Measurements from ENCODE around the gene CLSTN2.

The CLSTN2 gene

DNA sequence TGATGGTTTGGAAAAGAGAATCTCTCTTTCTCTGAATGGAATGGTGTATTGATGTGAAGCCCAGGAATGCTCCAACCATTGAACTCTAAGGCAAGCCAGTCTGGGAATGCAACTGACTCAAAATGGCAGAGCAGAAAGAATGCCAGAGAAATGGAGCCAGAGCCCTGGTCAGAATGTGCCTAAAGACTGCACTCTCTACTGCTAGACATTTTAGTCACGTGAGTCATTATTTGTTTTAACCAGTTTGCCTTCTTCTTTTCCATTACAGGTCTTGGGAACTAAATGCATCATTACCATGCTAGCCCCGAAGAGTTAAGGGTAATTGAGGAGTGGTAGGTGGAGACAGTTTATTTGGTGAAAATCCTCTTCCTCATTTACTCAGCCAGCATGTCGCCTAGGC lies 675.6 kb downstream of the CLSTN2 start:
- H4K91ac ChIP-seq (ENCODE audit: low read depth, low read length, poor library complexity): no peak overlapping the region
- no peak overlapping the region for H2AFZ ChIP-seq (ENCODE audit: low read length)
- no peak overlapping the region for H3K27ac ChIP-seq (replicated peaks; ENCODE audit: low read length)
- no peak overlapping the region for H3K4ac ChIP-seq (ENCODE audit: low read length)
- no peak overlapping the region for H2BK120ac ChIP-seq (ENCODE audit: low read depth, low read length)
- H3K36me3 ChIP-seq (replicated peaks in 1 of 2; ENCODE audit: control insufficient read depth in 2 of 2, insufficient read depth in 2 of 2, low read length in 2 of 2): no peaks in the 10 kb centered on the region
- H2AK5ac ChIP-seq (ENCODE audit: low read depth, low read length): no peak overlapping the region
- no peak overlapping the region for H2BK12ac ChIP-seq (ENCODE audit: low read length)
- no peaks in the 10 kb centered on the region for H3K79me1 ChIP-seq (ENCODE audit: low read depth, low read length)
- H3K18ac ChIP-seq (ENCODE audit: low read length): no peak overlapping the region
- no peak overlapping the region for H2BK5ac ChIP-seq (ENCODE audit: low read length)
- H3K23ac ChIP-seq (ENCODE audit: low read depth, low read length, poor library complexity): no peak overlapping the region
- H3K14ac ChIP-seq (ENCODE audit: low read length): no peak overlapping the region
- WGBS, 2 donors (ENCODE audit: extremely low coverage in 2 of 2, insufficient read length in 2 of 2, insufficient replicate concordance in 1 of 2): no CpG with 5 or more reads among the region's 3 CpGs
- H2BK15ac ChIP-seq (ENCODE audit: low read length): no peak overlapping the region
- peaks cover 0 to under 1% of the 10 kb centered on the region in 2 donors for H3K9me3 ChIP-seq (replicated peaks in 1 of 2; ENCODE audit: control insufficient read depth in 2 of 2, insufficient read depth in 1 of 2, low read depth in 1 of 2, low read length in 2 of 2)
- no peak overlapping the region for H4K8ac ChIP-seq (ENCODE audit: low read depth, low read length)
- no peaks in the 10 kb centered on the region for H3K4me1 ChIP-seq (ENCODE audit: control insufficient read depth in 2 of 2, insufficient read depth in 1 of 2, low read depth in 1 of 2, low read length in 2 of 2)
- no peak for DNase-seq (ENCODE audit: low spot score)
- no peak overlapping the region for H3K4me3 ChIP-seq (ENCODE audit: low read length in 2 of 2)
- no peak overlapping the region for H3K9ac ChIP-seq (ENCODE audit: low read depth, low read length, poor library complexity)
- no peak overlapping the region for H3K4me2 ChIP-seq (ENCODE audit: insufficient read depth, low read length, poor library complexity, severe bottlenecking)
- no peaks in the 10 kb centered on the region for H3K27me3 ChIP-seq (ENCODE audit: control insufficient read depth in 3 of 3, insufficient read depth in 3 of 3, low read depth in 1 of 3, low read length in 3 of 3)

DNA sequence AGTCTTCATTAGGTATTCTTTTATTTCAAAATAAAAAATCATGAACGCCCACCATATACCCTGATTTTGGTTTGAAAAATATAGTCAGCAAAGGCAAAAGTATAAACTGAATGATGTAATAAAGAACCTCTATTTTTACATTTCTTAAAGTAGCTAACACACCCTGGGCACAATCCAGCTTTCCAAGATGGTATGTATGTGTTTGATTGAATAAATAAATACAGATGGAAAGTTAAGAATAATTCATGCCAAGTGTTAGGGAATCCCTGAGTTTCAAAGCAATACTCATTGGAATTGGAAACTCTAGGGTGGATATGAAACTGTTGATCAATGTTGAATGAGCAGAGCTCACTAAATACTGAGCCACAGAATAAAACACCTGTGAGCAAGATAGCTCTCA lies 679.0 kb downstream of the CLSTN2 start:
- Histone ChIP-seq H3K9ac (ENCODE audit: low read depth, low read length, poor library complexity) (no peak overlapping the region), H3K4me3 (ENCODE audit: low read length in 2 of 2) (no peak overlapping the region), H3K4me2 (ENCODE audit: insufficient read depth, low read length, poor library complexity, severe bottlenecking) (no peak overlapping the region), H3K79me1 (ENCODE audit: low read depth, low read length) (no peaks in the 10 kb centered on the region), H2BK12ac (ENCODE audit: low read length) (no peak overlapping the region), H4K91ac (ENCODE audit: low read depth, low read length, poor library complexity) (no peak overlapping the region), H3K27me3 (ENCODE audit: control insufficient read depth in 3 of 3, insufficient read depth in 3 of 3, low read depth in 1 of 3, low read length in 3 of 3) (no peaks in the 10 kb centered on the region), H2AK5ac (ENCODE audit: low read depth, low read length) (no peak overlapping the region), H4K8ac (ENCODE audit: low read depth, low read length) (no peak overlapping the region), H3K27ac (replicated peaks; ENCODE audit: low read length) (no peak overlapping the region), H2BK15ac (ENCODE audit: low read length) (no peak overlapping the region), H3K9me3 (replicated peaks in 1 of 2; ENCODE audit: control insufficient read depth in 2 of 2, insufficient read depth in 1 of 2, low read depth in 1 of 2, low read length in 2 of 2) (peaks cover 0 to 3% of the 10 kb centered on the region in 2 donors), H3K23ac (ENCODE audit: low read depth, low read length, poor library complexity) (no peak overlapping the region), H3K36me3 (replicated peaks in 1 of 2; ENCODE audit: control insufficient read depth in 2 of 2, insufficient read depth in 2 of 2, low read length in 2 of 2) (no peaks in the 10 kb centered on the region), H3K4ac (ENCODE audit: low read length) (no peak overlapping the region), H3K14ac (ENCODE audit: low read length) (no peak overlapping the region), H2BK5ac (ENCODE audit: low read length) (no peak overlapping the region), H2BK120ac (ENCODE audit: low read depth, low read length) (no peak overlapping the region), H3K18ac (ENCODE audit: low read length) (no peak overlapping the region), H3K4me1 (ENCODE audit: control insufficient read depth in 2 of 2, insufficient read depth in 1 of 2, low read depth in 1 of 2, low read length in 2 of 2) (no peaks in the 10 kb centered on the region), H2AFZ (ENCODE audit: low read length) (no peak overlapping the region)
- DNase-seq (ENCODE audit: low spot score): no peak
- WGBS, 2 donors (ENCODE audit: extremely low coverage in 2 of 2, insufficient read length in 2 of 2, insufficient replicate concordance in 1 of 2): no CpG with 5 or more reads among the region's 1 CpG

DNA sequence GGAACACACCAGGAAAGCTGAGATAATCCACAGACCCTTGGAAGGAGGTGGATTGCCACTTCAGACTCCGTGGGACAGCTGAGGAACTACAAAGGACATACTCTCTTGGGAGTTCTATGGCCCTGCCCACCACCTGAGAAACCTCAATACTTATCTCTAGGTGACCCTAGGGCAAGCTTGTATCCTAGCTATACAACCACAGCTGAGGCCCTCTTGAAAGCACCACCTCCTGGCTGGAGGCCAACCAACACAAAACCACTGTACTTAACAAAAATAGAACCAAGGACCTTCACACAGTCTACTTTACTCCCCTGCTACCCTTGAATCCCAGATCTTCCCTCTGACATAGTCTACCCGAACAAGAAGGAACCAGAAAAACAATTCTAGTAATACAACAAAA lies 682.1 kb downstream of the CLSTN2 start:
- no peak overlapping the region for H3K9ac ChIP-seq (ENCODE audit: low read depth, low read length, poor library complexity)
- no peak overlapping the region for H3K23ac ChIP-seq (ENCODE audit: low read depth, low read length, poor library complexity)
- no peak overlapping the region for H3K4me2 ChIP-seq (ENCODE audit: insufficient read depth, low read length, poor library complexity, severe bottlenecking)
- no peak overlapping the region for H2BK120ac ChIP-seq (ENCODE audit: low read depth, low read length)
- no peaks in the 10 kb centered on the region for H3K79me1 ChIP-seq (ENCODE audit: low read depth, low read length)
- DNase-seq (ENCODE audit: low spot score): no peak
- no peak overlapping the region for H3K14ac ChIP-seq (ENCODE audit: low read length)
- no peak overlapping the region for H2BK15ac ChIP-seq (ENCODE audit: low read length)
- no CpG with 5 or more reads among the region's 2 CpGs for WGBS, 2 donors (ENCODE audit: extremely low coverage in 2 of 2, insufficient read length in 2 of 2, insufficient replicate concordance in 1 of 2)
- no peak overlapping the region for H2BK12ac ChIP-seq (ENCODE audit: low read length)
- H2AFZ ChIP-seq (ENCODE audit: low read length): no peak overlapping the region
- no peak overlapping the region for H2AK5ac ChIP-seq (ENCODE audit: low read depth, low read length)
- H3K27me3 ChIP-seq (ENCODE audit: control insufficient read depth in 3 of 3, insufficient read depth in 3 of 3, low read depth in 1 of 3, low read length in 3 of 3): no peaks in the 10 kb centered on the region
- H3K4me3 ChIP-seq (ENCODE audit: low read length in 2 of 2): no peak overlapping the region
- H3K9me3 ChIP-seq (replicated peaks in 1 of 2; ENCODE audit: control insufficient read depth in 2 of 2, insufficient read depth in 1 of 2, low read depth in 1 of 2, low read length in 2 of 2): peaks cover 0 to 3% of the 10 kb centered on the region in 2 donors
- H3K4ac ChIP-seq (ENCODE audit: low read length): no peak overlapping the region
- H3K36me3 ChIP-seq (replicated peaks in 1 of 2; ENCODE audit: control insufficient read depth in 2 of 2, insufficient read depth in 2 of 2, low read length in 2 of 2): no peaks in the 10 kb centered on the region
- no peaks in the 10 kb centered on the region for H3K4me1 ChIP-seq (ENCODE audit: control insufficient read depth in 2 of 2, insufficient read depth in 1 of 2, low read depth in 1 of 2, low read length in 2 of 2)
- H2BK5ac ChIP-seq (ENCODE audit: low read length): no peak overlapping the region
- H3K18ac ChIP-seq (ENCODE audit: low read length): no peak overlapping the region
- no peak overlapping the region for H3K27ac ChIP-seq (replicated peaks; ENCODE audit: low read length)
- H4K91ac ChIP-seq (ENCODE audit: low read depth, low read length, poor library complexity): no peak overlapping the region
- H4K8ac ChIP-seq (ENCODE audit: low read depth, low read length): no peak overlapping the region

DNA sequence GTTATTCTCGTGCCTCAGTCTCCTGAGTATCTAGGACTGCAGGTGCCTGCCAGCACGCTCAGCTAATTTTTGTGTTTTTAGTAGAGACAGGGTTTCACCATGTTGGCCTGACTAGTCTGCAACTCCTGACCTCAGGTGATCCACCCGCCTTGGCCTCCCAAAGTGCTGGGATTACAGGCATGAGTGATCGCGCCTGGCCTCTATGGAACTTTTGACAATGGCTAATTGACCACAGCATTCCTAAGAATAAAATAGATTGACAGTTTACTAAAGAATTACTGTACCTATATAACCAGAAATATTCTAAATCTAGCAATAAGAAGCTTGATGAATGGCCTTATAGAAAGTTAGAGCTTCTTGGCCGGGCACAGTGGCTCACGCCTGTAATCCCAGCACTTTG lies 691.9 kb downstream of the CLSTN2 start:
- no peak overlapping the region for H2AK5ac ChIP-seq (ENCODE audit: low read depth, low read length)
- no peak overlapping the region for H4K8ac ChIP-seq (ENCODE audit: low read depth, low read length)
- no peaks in the 10 kb centered on the region for H3K79me1 ChIP-seq (ENCODE audit: low read depth, low read length)
- H3K4me1 ChIP-seq (ENCODE audit: control insufficient read depth in 2 of 2, insufficient read depth in 1 of 2, low read depth in 1 of 2, low read length in 2 of 2): no peaks in the 10 kb centered on the region
- no peak overlapping the region for H4K91ac ChIP-seq (ENCODE audit: low read depth, low read length, poor library complexity)
- H3K23ac ChIP-seq (ENCODE audit: low read depth, low read length, poor library complexity): no peak overlapping the region
- no CpG with 5 or more reads among the region's 7 CpGs for WGBS, 2 donors (ENCODE audit: extremely low coverage in 2 of 2, insufficient read length in 2 of 2, insufficient replicate concordance in 1 of 2)
- no peak overlapping the region for H3K4me2 ChIP-seq (ENCODE audit: insufficient read depth, low read length, poor library complexity, severe bottlenecking)
- H2BK15ac ChIP-seq (ENCODE audit: low read length): no peak overlapping the region
- no peak overlapping the region for H3K18ac ChIP-seq (ENCODE audit: low read length)
- H2BK120ac ChIP-seq (ENCODE audit: low read depth, low read length): no peak overlapping the region
- no peak overlapping the region for H2AFZ ChIP-seq (ENCODE audit: low read length)
- no peak overlapping the region for H3K4ac ChIP-seq (ENCODE audit: low read length)
- no peak overlapping the region for H3K9ac ChIP-seq (ENCODE audit: low read depth, low read length, poor library complexity)
- H3K36me3 ChIP-seq (replicated peaks in 1 of 2; ENCODE audit: control insufficient read depth in 2 of 2, insufficient read depth in 2 of 2, low read length in 2 of 2): no peaks in the 10 kb centered on the region
- DNase-seq (ENCODE audit: low spot score): no peak
- no peaks in the 10 kb centered on the region for H3K9me3 ChIP-seq (replicated peaks in 1 of 2; ENCODE audit: control insufficient read depth in 2 of 2, insufficient read depth in 1 of 2, low read depth in 1 of 2, low read length in 2 of 2)
- no peak overlapping the region for H2BK12ac ChIP-seq (ENCODE audit: low read length)
- H3K14ac ChIP-seq (ENCODE audit: low read length): no peak overlapping the region
- no peaks in the 10 kb centered on the region for H3K27me3 ChIP-seq (ENCODE audit: control insufficient read depth in 3 of 3, insufficient read depth in 3 of 3, low read depth in 1 of 3, low read length in 3 of 3)
- no peak overlapping the region for H3K27ac ChIP-seq (replicated peaks; ENCODE audit: low read length)
- H2BK5ac ChIP-seq (ENCODE audit: low read length): no peak overlapping the region
- no peak overlapping the region for H3K4me3 ChIP-seq (ENCODE audit: low read length in 2 of 2)

Measured in neuronal stem cell (in vitro differentiated cells).